DND-41 (cell line): ENCODE data around the gene ZNF677.

Source experiments
- EZH2 ChIP-seq: IDR thresholded peaks from 3 replicates; pipeline ENCODE4 v1.6.1; 2012; ENCODE audit warnings: borderline replicate concordance, low read depth, mild to moderate bottlenecking, moderate library complexity, low read length, inconsistent platforms; ENCODE audit not compliant: severe bottlenecking
- TF ChIP-seq, protein P1 (sequence below): IDR thresholded peaks from 2 replicates; pipeline ENCODE4 v1.5.1; 2012; ENCODE audit warnings: borderline replicate concordance, low read length, moderate library complexity, mild to moderate bottlenecking; ENCODE audit not compliant: poor library complexity, severe bottlenecking; ENCODE audit errors: extremely low read depth

DNA sequence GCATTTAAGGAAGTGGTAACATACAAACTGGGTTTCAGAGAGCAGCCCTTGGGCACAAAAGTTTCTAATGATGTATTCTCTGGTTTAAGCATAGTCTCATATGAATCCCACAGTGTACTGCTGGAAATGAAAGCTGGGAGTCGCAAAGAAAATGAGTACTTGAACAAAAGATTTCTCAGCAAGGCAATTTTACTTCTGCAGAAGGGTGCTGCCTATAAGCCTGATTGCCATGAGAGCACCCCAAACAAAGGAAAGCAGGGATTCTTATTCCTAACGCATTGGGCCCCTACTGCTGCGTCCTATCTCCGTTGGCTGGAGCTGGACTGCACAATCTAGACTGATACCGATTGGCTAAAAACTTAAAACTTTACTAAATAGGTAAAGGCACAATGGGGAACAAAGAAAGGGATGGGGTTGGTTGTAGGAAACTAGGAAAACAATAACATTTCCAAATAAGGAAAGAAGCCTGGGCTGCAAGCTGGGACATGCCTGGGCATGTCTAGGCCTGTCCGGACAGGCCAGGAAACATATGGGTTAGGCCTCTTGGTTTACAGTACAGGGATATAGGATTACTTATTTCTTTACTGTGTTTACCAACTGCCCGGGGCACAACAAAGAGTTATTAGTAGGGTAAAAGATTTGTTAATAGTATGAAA, 40.2 kb upstream of the ZNF677 start:
- TF ChIP-seq, protein P1, sequence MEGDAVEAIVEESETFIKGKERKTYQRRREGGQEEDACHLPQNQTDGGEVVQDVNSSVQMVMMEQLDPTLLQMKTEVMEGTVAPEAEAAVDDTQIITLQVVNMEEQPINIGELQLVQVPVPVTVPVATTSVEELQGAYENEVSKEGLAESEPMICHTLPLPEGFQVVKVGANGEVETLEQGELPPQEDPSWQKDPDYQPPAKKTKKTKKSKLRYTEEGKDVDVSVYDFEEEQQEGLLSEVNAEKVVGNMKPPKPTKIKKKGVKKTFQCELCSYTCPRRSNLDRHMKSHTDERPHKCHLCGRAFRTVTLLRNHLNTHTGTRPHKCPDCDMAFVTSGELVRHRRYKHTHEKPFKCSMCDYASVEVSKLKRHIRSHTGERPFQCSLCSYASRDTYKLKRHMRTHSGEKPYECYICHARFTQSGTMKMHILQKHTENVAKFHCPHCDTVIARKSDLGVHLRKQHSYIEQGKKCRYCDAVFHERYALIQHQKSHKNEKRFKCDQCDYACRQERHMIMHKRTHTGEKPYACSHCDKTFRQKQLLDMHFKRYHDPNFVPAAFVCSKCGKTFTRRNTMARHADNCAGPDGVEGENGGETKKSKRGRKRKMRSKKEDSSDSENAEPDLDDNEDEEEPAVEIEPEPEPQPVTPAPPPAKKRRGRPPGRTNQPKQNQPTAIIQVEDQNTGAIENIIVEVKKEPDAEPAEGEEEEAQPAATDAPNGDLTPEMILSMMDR: no peak
- no peak for TF ChIP-seq EZH2
